CD4-positive, alpha-beta T cell treated with Interleukin-10 for 1 hour (primary cell): ENCODE measurements around the gene CYBB.

ENCODE experiments used
- DNase-seq: peaks from one replicate; pipeline ENCODE4 v3.0.0-alpha.2; 2020

The CYBB gene

DNA sequence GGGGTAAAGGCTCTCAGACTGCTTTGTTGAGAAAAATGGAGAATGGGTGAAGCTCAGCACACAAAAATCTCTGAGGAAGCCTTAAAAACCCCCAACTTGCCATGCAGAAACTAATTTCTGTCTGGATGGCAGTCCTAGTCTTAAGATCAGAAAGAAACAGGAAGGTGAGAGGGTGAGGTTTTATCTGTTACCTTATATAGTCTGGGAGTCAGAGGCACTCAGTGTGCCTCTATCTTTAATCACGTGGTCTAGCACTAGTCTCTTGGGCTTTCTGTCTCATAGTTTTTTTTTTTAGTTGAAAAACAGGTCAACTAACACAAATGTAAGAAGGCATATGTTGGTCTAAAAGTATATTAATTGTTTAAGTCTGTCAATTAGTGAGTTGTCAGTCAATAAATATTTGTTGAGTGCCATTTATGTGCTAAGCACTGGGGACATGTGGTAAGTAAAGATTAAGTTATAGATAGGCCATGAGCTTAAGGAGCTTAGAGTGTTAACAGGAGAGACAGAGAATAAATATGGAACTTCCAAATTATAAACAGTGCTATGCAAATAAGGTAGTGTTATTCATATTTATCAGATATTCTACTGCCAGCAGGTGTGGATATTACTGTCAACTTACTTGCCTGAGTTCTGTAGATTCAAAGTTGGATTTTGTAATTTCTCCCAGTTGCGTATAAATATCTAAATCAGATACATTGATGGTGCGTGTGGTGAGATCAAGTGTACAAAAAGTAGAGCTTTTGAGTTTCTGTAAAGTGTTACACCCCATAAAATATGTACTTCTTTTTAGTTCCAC, 7.0 kb downstream of the CYBB start:
- peak; percentile 27 for DNase-seq

DNA sequence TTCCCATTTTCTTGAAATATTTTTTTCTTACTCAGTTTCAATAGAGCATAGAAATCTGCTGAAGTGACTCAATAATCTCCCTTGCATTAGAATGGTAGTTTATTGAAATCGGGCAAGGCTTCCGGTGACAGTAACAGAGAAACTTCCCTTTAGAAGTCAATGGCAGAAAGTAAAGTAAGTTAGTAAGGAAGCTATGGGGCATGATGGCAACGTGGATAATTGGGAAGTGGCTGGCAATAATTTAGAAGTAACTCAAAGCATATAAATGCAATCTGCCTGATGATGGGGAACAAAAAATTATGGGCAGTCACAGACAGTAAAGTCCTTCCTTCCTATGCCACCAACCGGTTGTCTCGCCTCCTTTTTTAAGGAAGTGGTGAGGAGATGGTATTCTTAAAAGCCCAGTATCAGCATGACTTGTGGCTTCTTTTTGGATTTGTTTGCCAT, 7.6 kb downstream of the CYBB start:
- DNase-seq, result no peak

DNA sequence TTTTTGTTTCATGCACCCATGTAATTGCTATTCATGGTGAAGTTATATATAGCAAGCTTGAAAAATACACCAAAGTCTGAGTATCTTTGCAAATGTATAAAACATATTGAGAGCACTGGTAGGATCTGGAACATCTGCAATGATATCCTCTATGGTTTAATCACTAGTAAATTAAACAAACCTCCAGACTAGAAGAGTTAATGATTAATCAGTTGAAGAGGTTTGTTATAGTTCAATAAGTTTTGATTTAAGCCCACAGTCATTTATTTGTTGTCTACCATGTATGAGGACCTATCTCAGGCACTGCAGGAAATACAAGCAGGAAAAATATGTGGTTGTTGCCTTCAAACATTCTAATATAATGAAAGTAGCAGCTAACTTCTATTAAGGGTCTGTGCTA, 16.5 kb downstream of the CYBB start:
- no peak for DNase-seq

DNA sequence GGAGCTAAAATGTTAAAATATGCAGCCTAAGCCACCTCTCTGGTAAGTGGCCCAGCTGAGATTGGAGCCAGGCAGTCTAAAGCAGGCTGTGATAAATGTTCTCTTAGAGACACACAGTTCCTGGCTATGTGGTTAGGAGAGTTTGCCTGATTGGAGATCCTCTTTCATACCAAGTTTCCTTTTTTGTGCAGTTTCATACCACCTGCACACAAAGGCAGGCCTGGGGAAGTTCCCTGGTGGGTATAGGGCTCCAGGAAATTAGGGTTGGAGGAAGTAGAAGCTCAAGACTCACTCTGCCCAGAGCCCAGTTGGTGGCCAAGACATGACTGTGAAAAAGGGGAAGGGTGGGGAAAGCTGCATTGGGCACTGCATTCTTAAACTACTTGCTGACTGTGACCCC, 16.9 kb downstream of the CYBB start:
- DNase-seq, result no peak

DNA sequence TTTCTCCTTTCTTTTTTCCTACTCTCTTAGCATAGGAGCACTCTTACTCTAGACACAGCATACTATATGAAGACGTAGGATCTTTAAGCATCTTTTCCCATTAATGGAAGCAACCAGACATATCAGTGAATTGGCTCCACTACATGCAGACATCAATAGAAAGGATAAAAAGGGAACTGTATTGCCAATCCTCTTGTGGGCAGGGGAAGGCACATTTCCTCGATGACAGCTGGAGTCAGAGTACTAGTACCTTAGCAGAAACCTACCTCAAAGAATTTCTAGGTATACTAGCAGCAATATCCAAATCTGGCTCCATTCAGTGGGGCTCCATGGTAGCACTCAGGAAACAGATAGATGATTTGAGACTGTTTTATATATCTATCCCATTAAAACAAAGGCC, 20.1 kb downstream of the CYBB start:
- no peak for DNase-seq

DNA sequence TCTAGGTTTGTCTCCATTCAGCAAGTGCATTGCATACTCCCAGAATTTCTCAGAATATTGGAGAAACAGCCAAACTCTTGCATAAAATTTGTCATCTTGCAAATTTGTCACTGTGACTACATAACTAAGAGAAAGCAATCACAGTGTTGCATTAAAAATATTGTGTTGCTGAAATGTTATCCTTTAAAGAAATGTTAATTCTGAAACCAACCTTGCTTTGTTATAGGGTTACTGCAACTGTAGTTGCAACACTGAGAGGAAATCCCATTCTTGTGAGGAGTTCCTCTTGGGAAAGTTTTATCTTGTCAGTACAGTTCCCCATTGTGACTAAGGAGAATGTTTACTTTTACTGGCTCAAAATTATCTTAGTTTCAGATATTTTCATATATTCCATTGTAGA, 20.9 kb downstream of the CYBB start:
- DNase-seq, result no peak

DNA sequence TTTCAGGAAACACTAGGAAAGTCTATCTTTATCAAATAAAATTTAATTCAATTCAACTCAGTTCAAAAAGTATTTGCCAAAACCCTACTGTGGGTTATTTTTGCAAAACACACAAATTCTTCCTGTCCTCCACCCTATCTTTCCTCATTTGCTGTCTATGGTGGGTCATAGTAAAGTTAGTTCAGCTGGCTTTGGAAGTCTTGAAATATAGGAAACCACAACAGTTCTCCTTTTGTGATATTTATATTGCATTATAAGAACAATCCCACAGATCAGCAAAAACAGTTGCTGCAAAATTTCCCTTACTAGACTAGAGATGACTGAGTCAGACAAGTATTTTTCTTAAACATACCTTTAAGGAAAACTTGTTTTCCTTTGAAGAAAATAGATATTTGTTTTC, 22.2 kb downstream of the CYBB start:
- DNase-seq, result no peak

DNA sequence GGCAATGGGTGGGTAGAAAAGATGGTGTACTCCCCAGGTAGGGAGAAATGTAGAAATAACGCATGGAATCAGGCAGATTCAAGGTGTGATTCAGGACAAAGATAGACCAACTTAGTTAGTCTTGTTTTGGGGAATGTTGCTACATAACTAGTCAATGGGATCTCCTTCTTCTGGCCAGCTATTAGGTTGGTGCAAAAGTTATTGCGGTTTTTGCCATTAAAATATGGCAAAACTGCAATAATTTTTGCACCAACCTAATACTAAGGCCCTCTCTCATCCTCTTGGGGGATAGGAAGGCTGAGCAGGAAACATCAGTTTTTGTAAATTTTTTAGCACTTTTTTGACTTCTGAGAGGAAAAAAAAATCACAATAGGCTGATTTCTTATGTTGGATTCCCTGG, 23.2 kb downstream of the CYBB start:
- no peak for DNase-seq

DNA sequence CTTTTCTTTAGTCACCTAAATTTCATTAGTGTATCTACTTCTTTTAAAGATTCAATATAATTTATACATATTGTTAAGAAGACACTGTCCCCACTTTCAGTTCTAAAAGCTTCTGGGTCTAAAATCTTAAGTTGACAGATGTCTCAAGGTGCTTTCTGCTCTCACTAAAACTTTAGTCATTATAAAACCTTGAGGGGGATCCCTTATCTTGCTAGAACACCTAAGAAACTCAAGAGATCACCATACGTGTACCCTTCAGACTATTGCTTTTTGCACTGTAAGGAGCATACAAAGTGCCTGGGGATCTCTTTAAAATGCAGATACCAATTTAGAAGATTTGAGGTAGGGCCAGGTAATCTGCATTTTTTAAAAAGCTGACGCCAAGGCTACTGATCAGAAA, 30.1 kb downstream of the CYBB start:
- no peak for DNase-seq

DNA sequence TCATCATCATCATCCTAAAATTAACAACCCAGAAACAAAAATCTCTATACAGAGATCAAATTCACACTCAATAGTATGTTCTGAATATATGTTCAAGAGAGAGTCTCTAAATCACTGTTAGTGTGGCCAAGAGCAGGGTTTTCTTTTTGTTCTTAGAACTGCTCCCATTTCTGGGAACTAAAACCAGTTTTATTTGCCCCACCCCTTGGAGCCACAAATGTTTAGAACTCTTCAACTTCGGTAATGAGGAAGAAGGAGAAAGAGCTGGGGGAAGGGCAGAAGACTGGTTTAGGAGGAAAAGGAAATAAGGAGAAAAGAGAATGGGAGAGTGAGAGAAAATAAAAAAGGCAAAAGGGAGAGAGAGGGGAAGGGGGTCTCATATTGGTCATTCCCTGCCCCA, 32.3 kb downstream of the CYBB start:
- DNase-seq, result no peak

DNA sequence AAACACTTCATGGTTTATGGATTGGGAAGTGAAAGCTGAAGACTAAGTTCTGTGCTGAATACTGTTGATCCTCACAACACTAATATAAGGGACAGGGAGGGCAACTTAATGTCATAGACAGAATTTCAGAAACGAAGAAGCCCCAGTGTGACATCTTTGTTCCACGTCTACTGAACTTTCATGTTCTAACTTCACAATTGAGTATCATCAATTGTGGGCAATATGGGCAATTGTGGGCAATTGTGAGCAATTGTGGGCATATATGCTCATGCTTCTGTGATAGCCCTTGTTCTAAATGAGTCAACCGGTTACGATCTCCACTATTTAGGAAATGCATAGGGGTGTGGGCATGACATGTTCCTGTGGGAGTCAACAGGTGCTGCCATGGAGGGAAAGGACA, 33.7 kb downstream of the CYBB start:
- DNase-seq, result no peak

DNA sequence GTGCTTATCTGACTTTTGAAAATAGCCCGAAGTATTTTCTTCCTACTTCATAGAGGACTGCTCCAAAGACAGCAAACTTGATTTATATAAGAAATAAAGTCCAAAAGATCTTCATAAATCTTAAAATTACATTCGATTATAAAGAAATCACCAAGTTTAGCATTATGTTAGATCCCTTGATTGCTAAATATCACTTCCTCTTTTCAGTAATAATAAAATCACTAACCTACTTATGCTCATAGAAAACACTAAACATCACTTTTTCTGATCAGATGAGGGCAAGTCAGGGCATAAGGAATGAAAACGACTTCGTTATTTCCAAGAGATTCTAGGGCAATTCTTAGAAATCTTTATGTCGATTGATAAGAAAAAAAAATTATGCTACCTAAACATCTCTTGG, 35.5 kb downstream of the CYBB start:
- DNase-seq, result no peak

DNA sequence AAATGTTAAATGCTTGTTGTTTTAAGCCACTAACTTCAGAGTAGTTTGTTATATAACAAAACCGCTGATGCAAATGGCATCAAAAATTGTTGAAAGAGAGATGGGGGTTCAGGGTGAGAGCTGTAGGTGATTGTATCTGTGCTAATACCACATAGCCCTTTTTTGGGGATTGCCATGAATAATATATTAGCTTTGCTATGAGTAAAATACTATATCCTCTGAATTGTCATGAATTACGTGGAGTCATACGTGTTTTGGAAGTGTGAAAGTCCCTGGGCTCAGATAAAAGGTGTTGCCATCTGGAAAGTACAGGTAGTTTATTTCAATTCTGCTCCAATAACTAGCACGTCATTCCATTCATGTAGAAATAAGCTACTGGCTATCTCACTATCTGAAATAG, 36.9 kb downstream of the CYBB start:
- DNase-seq, result no peak

DNA sequence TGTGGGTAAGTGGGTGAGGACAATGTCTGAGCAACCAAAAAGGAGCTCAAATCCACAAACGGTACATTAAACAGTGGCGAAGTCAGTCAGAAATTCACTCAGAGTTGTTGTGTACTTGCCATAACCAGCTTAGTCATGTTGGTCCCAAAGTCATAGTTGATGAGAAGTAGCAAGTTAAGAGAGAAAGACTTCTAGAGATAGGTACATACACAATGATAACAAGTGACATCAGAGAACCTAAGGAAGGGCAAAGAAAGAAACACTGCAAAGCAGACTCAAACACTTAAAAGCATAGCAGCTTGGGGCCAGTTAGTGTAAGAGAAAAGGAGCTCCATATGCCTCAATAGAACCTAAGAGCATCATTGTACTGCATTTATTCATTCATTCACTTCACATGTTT, 37.3 kb downstream of the CYBB start:
- DNase-seq, result no peak

DNA sequence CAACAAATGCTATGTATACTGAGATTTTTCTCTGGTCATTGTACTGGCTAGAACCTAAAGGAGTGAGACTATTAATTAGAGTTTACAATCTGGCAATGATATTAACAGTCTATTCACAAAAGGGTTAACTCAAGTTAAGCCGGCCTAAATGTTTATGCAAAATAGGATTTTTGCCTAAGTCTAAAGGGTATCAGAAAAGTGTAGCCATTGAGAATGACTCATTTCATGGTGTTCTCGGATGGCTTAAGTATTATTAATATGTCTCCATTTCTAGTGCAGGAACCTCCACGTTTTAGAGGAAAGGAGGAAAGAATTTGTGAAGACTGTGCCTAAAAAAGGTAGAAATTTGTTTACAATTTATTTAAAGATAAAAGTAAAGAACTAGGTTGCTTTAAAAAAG, 37.7 kb downstream of the CYBB start:
- no peak for DNase-seq

DNA sequence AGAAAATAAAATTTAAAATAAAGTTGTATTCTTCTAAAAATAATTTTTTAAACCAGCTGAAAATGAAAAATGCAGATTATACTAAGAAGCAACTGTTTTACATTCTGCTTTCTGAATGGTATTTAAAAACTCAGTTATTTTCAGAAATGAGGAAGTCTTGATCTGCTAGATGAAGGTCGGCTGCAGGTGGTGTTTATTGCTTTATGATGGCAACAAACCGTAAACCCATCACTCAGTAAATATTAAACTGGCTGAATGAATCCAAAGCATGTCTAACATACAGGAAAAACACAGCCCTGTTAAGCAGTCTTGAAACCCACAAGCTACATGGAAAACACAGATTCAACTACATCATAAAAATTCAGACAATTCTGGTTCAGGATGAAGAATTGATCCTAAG, 38.2 kb downstream of the CYBB start:
- no peak for DNase-seq

DNA sequence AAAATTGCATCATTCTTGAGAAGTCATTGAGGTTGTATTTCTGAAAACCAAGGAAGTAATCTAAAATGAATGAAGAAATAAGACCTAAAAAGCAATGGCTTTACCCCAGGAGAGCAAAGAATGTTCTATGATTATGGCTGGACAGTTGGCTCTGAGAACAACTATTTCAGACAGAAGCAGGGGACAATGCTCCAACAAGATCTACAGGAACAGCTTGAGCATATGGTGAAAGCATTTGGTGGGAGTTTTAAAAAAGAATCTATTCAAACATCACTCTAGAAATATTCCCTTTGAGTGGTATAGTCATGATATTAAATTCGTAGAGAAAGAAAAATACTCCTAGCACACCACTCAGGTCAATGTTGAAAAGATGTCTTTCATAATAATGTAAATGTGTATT, 40.8 kb downstream of the CYBB start:
- no peak for DNase-seq

DNA sequence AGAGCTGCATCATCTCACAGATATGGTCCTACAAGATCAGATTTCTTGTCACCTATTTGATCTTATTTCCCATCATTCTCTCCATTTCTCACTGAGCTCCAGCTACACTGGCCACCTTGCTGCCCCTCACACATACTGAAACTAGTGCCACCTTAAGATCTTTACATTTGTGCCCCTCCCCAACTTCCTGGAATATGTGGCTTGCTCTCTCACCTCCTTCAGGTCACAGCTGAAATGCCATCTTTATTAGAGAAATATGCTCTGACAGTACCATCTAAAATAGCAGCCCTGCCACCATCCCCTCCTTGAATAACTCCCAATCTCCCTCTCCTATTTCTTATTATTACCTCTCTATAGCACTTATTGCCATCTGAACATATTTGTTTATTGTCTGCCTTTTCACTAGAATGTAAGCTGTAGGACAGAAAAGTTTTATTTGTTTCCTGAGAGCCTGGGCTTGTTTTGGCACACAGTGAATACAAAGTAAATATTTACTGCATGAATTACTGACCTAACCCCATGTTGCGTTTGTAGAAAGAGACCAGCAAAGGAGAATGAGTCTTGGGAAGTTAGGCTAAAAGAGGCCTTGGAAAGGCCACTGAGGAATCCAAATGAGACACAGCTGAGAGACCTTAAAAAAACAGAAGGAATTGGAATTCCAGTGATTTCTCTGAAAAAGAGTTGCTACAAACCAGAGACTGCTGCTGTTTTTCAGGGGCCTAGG, 44.8 kb downstream of the CYBB start:
- DNase-seq, result no peak

DNA sequence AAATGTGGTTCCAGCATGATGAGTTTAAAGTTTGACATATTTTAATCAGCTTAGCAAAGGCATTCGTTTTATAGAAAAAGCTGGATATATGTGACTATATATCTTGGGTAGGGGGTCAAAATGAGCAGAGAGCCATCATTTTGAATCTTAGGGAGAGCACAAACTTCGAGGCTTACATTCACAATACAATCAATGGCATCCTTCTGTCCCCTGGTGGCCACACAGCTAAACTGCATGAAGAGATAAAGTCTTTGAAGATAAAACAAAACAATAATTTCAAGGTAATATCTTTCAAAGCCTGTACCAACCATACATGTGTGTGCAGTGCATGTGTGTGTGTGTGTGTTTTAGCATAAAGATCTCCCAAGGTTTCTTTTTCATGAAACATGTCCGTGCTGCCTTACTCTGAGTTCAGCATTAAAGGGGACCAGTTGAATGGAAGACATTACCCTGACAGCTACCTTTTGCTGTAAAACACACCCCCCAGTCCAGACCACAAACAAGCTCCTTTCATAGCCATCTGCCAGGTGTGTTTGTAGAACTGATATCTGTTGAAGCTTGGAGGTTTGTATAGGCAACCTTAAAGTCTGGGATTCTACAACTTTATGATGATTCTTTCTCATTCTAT, 45.5 kb downstream of the CYBB start:
- peak; percentile 67 for DNase-seq

DNA sequence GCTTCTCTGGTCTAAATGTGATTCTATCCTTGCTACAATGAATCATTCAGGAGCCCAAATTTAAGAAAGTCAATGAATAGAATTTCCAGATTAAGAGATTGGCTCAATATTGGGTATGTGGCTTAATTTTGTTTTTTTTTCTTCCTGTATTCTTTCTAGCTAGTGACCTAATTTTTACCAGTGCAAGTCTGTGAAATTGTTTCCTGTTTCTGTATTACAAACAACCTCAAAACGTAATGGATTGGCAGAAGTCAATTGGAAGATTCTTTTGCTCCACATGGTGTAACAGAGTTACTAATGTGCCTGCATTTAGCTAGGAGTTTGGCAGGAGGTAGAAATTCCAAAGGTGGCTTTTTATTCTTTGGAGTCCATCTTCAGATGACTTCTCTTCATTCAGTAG, 49.9 kb downstream of the CYBB start:
- no peak for DNase-seq

DNA sequence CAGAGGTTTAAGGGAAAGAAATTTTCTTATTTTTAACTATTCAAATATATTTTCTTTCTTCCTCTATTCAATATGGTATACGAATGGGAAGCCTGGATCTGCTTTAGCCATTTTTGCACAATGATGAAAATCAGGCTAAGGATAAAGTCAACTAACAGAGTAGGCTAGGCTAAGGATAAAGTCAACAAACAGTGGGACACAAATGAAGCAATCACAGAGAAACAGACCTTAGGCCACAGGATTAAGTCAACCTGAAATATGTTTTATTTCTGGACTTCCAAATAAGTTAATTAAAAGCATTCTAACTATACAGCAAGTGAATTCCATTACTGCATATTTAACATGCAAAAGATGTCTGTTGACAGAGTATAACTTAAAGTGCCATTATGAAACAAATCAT, 50.5 kb downstream of the CYBB start:
- DNase-seq, result no peak

DNA sequence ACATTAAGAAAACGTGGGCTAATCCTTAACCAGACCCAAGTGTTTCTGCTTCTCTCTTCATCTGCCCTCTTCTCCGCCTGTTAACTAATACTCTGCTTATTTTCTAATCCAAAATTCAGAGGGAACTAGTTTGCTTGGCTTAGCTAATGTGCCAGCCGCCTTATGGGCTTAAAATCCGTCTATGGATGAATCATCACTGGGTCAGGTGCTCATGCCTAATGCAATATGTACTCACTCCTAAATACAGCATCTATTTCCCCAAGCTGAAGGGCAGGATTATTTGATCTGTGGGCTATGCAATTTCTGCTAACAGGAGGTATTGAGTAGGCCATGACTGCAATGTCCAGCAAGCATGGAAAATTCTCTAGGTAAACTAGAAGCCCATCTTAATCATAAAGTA, 55.1 kb downstream of the CYBB start:
- DNase-seq, result no peak

DNA sequence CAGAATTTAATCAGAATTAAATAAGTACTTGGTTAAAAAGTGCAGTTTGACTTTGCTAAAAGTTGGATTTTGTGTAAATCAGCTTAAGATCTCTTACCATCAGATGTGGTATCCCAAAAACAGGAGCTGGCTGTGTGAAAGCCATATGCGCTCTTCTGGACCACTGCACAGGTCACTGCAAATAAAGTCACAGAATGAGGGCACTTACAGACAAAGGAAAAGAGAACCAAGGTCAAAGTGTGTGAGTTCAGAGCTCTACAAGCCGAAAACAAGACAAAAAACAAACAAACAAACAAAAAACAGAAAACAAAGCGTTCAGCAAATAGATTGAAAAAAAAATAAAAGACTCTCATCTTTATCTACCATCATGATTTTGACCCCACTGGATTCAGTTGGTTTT, 61.1 kb downstream of the CYBB start:
- DNase-seq, result no peak

DNA sequence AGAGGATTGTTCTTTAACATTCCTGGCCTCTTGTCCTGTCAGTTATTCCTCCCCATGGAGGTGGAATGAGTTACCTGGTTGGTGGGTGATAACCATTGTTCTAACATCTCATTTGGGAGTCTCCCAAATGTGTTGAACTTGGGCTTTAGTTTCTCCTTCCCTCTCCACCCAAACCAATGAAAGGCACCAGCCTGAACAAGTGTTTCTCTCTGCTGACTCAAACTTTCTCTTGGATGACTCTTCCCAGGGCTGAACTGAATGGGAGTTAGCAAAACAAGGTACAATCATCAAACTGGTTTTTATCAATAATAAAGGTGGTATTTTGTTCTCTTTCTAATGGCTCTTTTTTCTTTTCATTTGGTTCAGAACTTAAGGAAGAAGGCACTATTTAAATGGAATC, 64.8 kb downstream of the CYBB start:
- DNase-seq, result no peak
